Muscle layer of colon (tissue), 2 donors: ENCODE data around the gene PLOD1.
"Not testable (repeated sequence)": the region's sequence is repeated elsewhere in the genome, so short reads cannot be mapped to it uniquely, and the experiment has no call there.

Experiments
- H3K27ac ChIP-seq: one replicate; pipeline ENCODE4 v1.7.0; 2013; ENCODE audit warnings: low read depth, mild to moderate bottlenecking, low read length, moderate library complexity
- H3K27me3 ChIP-seq, 2 donors: one replicate each; pipeline ENCODE4 v1.7.0; 2013; ENCODE audit warnings: low read length in 2 of 2, mild to moderate bottlenecking in 2 of 2; ENCODE audit not compliant: insufficient read depth in 2 of 2, control insufficient read depth in 1 of 2
- H3K36me3 ChIP-seq: one replicate; pipeline ENCODE4 v1.7.0; 2013; ENCODE audit warnings: mild to moderate bottlenecking, low read length; ENCODE audit not compliant: insufficient read depth
- H3K4me1 ChIP-seq: one replicate; pipeline ENCODE4 v1.7.0; 2013; ENCODE audit warnings: mild to moderate bottlenecking, low read length; ENCODE audit not compliant: insufficient read depth
- H3K4me3 ChIP-seq, 2 donors: one replicate each; pipeline ENCODE4 v1.7.0; 2013; ENCODE audit warnings: low read length in 2 of 2, low read depth in 1 of 2, mild to moderate bottlenecking in 1 of 2, moderate library complexity in 1 of 2
- H3K9ac ChIP-seq: one replicate; pipeline ENCODE4 v1.7.0; 2013; ENCODE audit warnings: low read length
- H3K9me3 ChIP-seq: one replicate; pipeline ENCODE4 v1.7.0; 2013; ENCODE audit warnings: mild to moderate bottlenecking, low read length
- donor health status: abdominal sarcoma.
- donor health status: Adenocarcinoma of cecum.

The PLOD1 gene

DNA sequence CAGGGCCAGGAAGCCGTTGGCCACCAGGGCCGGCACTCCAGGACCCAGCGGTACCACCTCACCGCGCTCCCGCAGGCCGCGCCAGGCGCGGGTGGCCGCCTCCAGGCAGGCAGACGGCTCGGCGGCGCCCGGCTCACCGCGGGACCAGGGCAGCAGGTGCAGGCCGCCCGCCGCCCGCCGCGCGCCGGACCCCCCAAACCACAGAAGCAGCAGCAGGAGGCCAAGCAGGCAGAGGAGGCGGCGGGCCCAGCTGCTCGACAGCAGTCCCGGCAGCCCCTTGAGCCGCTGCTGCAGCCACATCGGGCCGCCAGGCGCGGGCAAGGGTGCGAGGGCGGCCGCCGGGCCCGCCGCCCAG lies 8.6 kb upstream of the PLOD1 start:
- H3K27ac ChIP-seq = no peak overlapping the region
- peaks cover 39% of the 10 kb centered on the region for H3K4me1 ChIP-seq
- no peak overlapping the region for H3K9ac ChIP-seq

GRCh38 chr1:11927866-11928592 lies 6.5 kb upstream of the PLOD1 start:
- no peaks in the 10 kb centered on the region for H3K27me3 ChIP-seq
- H3K4me3 ChIP-seq = no peak overlapping the region
- H3K9ac ChIP-seq = no peak overlapping the region
- peaks cover 8% of the 10 kb centered on the region for H3K36me3 ChIP-seq
- no peaks in the 10 kb centered on the region for H3K9me3 ChIP-seq
- H3K27ac ChIP-seq = no peak overlapping the region
- peaks cover 37% of the 10 kb centered on the region for H3K4me1 ChIP-seq

More for the DNA sequence above, 8.6 kb upstream of the PLOD1 start:
- Histone ChIP-seq H3K36me3 (peaks cover 16% of the 10 kb centered on the region), H3K4me3 (no peak overlapping the region), H3K27me3 (no peaks in the 10 kb centered on the region), H3K9me3 (no peaks in the 10 kb centered on the region)

- peak overlapping the region in 1 of 2 donors; percentile 14 for H3K4me3 ChIP-seq
- no peaks in the 10 kb centered on the region for H3K27me3 ChIP-seq
- H3K4me1 ChIP-seq = peaks cover 28% of the 10 kb centered on the region
- no peaks in the 10 kb centered on the region for H3K9me3 ChIP-seq
- no peak overlapping the region for H3K9ac ChIP-seq
- H3K36me3 ChIP-seq = no peaks in the 10 kb centered on the region
- H3K27ac ChIP-seq = peak overlapping the region; percentile 63
These were observed 4.7 kb upstream of the PLOD1 start for GRCh38 chr1:11929849-11930248.

DNA sequence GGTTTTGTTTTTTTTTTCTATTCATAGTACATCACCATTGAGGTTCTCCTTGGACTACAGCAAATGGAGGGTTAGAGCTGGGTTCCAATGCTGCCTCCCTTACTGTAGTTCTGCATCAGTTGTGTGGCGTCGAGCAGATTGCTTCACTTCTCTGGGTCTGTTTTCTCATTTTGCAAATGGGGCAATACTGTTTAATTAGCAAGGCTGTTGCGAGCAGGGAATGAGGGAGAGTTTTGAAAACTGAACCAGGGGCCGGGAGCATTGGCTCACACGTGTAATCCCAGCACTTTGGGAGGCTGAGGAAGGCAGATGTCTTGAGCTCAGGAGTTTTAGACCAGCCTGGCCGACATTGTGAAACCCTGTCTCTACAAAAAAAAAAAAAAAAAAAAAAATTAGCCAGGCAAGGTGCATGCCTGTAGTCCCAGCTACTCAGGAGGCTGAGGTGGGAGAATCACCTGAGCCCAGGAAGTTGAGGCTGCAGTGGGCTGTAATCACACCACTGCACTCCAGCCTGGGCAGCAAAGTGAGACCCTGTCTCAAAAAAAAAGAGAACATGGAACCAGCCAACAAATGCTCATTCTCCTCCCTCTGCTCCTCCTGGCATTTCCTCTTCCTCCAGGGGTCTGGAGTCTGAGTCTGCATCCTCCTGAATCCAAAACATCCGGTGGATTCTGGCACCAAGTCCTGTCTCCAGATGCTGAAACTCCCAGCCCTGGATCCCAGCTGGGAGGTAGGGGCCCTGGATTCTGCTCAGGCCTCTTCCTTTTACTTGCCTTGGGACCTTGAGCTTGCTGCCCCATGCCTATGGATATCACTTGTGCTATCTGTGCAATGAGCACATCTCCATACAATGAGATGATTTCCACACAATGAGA lies 3.7 kb upstream of the PLOD1 start:
- Histone ChIP-seq H3K9ac (no peak overlapping the region), H3K27me3 (no peaks in the 10 kb centered on the region), H3K4me3 (no peak overlapping the region), H3K9me3 (no peaks in the 10 kb centered on the region), H3K36me3 (no peaks in the 10 kb centered on the region), H3K27ac (no peak overlapping the region), H3K4me1 (peaks cover 29% of the 10 kb centered on the region)

- Histone ChIP-seq H3K9me3 (no peaks in the 10 kb centered on the region), H3K36me3 (no peaks in the 10 kb centered on the region), H3K27ac (no peak overlapping the region), H3K9ac (no peak overlapping the region), H3K27me3 (no peaks in the 10 kb centered on the region), H3K4me3 (no peak overlapping the region), H3K4me1 (peaks cover 25% of the 10 kb centered on the region)
These were observed 2.7 kb upstream of the PLOD1 start for GRCh38 chr1:11931845-11932244.

- peak overlapping the region; percentile 46 for H3K9ac ChIP-seq
- H3K4me1 ChIP-seq = peaks cover 32% of the 10 kb centered on the region
- H3K4me3 ChIP-seq = peak overlapping the region; percentile 40 to 74
- no peaks in the 10 kb centered on the region for H3K9me3 ChIP-seq
- peak overlapping the region; percentile 98 for H3K27ac ChIP-seq
- H3K36me3 ChIP-seq = no peaks in the 10 kb centered on the region
- H3K27me3 ChIP-seq = no peaks in the 10 kb centered on the region
These were observed 518 bp downstream of the PLOD1 start for GRCh38 chr1:11935057-11935412.

DNA sequence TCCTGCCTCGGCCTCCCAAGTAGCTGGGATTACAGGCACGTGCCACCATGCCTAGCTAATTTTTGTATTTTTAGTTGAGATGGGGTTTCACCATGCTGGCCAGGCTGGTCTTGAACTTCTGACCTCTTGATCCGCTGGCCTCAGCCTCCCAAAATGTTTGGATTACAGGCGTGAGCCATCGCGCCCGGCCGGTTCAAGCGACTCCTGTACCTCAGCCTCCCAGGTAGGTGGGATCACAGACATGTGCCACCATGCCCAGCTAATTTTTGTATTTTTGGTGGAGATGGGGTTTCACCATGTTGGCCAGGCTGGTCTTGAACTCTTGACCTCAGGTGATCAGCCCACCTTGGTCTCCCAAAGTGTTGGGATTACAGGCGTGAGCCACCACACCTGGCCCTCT lies 1.2 kb downstream of the PLOD1 start:
- peaks cover 33% of the 10 kb centered on the region for H3K4me1 ChIP-seq
- H3K4me3 ChIP-seq, H3K27ac ChIP-seq, H3K36me3 ChIP-seq, H3K9me3 ChIP-seq, H3K27me3 ChIP-seq, H3K9ac ChIP-seq: not testable (repeated sequence)

DNA sequence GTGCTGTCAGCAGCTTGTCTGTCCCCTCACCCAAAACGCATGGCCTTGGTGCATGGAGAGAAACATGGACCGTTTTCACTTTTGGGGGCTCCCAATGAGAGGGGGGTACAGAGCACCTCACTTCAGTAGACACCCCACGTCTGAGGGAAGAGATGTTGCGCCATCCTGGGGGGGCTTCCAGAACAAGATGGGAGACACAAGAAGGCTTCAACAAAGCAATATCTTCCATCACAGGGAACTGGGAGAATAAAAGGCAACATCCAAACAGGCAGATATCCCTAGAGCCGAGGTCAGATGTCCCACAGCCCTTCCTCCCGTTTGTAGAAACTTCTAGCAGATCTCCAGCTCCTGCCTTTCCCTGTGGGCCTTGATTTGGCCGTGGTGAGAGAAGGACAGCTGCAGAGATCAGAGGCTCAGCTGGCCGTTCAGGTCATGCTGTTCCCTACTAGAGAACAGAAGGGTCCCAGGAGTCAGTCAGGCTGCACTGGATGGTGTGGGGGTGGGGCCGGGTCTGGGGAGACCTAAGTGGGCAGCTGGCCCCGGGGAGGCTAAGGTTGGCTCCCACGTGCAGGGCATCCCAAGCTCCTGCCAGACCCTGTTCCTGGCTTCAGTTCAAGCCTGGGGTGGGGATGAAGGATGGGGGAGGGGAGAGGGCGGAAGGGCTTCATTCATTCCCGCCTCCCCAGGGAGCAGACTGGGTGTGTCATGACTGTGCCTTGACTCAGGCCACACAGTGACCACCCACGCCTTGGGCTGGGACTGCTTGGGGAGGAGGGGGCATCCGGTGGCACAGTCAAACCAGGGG lies 4.4 kb downstream of the PLOD1 start:
- H3K4me3 ChIP-seq = no peak overlapping the region
- no peaks in the 10 kb centered on the region for H3K27me3 ChIP-seq
- peaks cover 4% of the 10 kb centered on the region for H3K36me3 ChIP-seq
- H3K9ac ChIP-seq = no peak overlapping the region
- H3K4me1 ChIP-seq = peaks cover 33% of the 10 kb centered on the region
- H3K9me3 ChIP-seq = no peaks in the 10 kb centered on the region
- H3K27ac ChIP-seq = no peak overlapping the region

- not testable (repeated sequence) for H3K9ac ChIP-seq, H3K27me3 ChIP-seq, H3K36me3 ChIP-seq, H3K9me3 ChIP-seq, H3K27ac ChIP-seq, H3K4me3 ChIP-seq
- H3K4me1 ChIP-seq = peaks cover 30% of the 10 kb centered on the region
These were observed 5.3 kb downstream of the PLOD1 start for GRCh38 chr1:11939794-11940193.

- Histone ChIP-seq H3K9me3 (no peaks in the 10 kb centered on the region), H3K27ac (peak overlapping the region; percentile 61), H3K9ac (no peak overlapping the region)
These were observed 5.9 kb downstream of the PLOD1 start for GRCh38 chr1:11940260-11940921.

GRCh38 chr1:11942280-11942679 lies 7.8 kb downstream of the PLOD1 start:
- no peaks in the 10 kb centered on the region for H3K9me3 ChIP-seq
- H3K36me3 ChIP-seq = peaks cover 4% of the 10 kb centered on the region
- H3K27me3 ChIP-seq = no peaks in the 10 kb centered on the region
- no peak overlapping the region for H3K27ac ChIP-seq
- H3K4me1 ChIP-seq = peaks cover 26% of the 10 kb centered on the region
- no peak overlapping the region for H3K4me3 ChIP-seq
- no peak overlapping the region for H3K9ac ChIP-seq

More at GRCh38 chr1:11940260-11940921, 5.9 kb downstream of the PLOD1 start:
- Histone ChIP-seq H3K4me1 (peaks cover 26% of the 10 kb centered on the region), H3K36me3 (peaks cover 4% of the 10 kb centered on the region), H3K27me3 (no peaks in the 10 kb centered on the region), H3K4me3 (no peak overlapping the region)
